ENCODE results near the gene DHX35. TPM values are rescaled to one million over a fixed set of nuclear protein-coding genes. Genes with fewer than 3 reads are reported as not detected.
A peak's percentile ranks its signal among the peaks of the same experiment; 100 is the strongest.

Gene DHX35
- total and polyA plus RNA-seq, 2 of the 13 experiments (the other 11 are each of a cell fraction or from before 2014, with no cell fraction given) = 25.8 to 28.7 TPM

DNA sequence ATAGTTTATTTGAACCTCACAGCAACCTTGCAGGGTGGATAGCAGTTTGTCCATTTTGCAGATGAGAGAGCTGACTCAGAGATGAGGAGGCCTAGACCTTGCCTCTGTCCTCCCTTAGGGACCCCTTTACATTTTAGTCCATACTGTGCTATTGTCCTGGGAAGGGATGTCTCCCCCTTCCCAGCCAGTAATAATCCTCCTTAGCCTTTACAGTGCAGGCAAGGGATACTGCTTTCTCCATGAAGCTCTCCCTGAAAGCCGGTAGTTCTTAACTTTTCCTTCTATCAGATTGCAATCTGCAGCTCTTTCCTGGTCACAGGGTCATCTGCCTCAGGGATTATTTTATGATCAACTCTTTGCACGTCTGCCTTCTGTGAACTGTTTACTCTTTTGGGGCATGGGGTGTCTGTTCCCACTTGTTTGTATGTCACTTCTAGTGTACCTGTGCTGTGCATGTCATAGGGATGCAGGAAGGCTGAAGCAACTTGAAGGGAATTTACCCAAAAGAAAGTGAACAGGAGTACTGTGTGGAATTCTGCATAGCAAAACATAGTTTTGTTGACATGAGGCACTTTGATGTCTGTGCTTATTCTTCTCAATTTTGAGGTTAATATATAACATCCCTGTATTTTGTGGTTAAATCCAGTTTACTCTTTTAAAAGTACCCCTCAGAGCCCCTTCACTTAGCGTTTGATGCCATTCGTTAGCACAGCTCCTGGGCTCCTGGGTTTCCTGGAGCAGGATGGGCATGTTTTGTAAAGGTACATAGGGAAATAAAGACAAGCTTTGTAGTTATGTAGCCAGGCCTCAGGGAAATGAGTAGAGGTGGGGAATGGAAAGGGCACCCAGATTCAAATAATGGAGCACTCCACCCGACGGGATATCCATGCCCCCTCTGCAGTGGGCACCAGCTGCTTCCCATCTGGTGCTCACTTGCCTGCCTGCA, 38.1 kb downstream of the DHX35 start (continued):
- TF ChIP-seq FLYWCH1 (CRISPR knock-in tag; IDR thresholded peaks at IDR 0.05) (no peak), ZBTB8A (CRISPR knock-in tag; IDR thresholded peaks at IDR 0.05; ENCODE audit: borderline replicate concordance, low read depth) (no peak), JUNB (CRISPR knock-in tag; IDR thresholded peaks at IDR 0.05; ENCODE audit: borderline replicate concordance) (no peak), ZNF30 (CRISPR knock-in tag; IDR thresholded peaks at IDR 0.05) (no peak), ZNF781 (CRISPR knock-in tag; IDR thresholded peaks at IDR 0.05; ENCODE audit: borderline replicate concordance, not compliant biosample characterization) (no peak), NFIC (IDR thresholded peaks at IDR 0.05; ENCODE audit: low read length) (peak; percentile 93; the same call in 1 of the 2 replicates), ZNF777 (CRISPR knock-in tag; IDR thresholded peaks at IDR 0.05) (no peak), IKZF4 (CRISPR knock-in tag; IDR thresholded peaks at IDR 0.05; ENCODE audit: borderline replicate concordance, low read depth, not compliant biosample characterization) (no peak), ZMYM4 (CRISPR knock-in tag; IDR thresholded peaks at IDR 0.05) (0 out of 2 replicates have a peak, but pooled peaks have one; percentile 13), HIVEP1 (CRISPR knock-in tag; IDR thresholded peaks at IDR 0.05) (no peak), TBX2 (CRISPR knock-in tag; IDR thresholded peaks at IDR 0.05; ENCODE audit: borderline replicate concordance) (no peak; the same call in 1 of the 2 replicates), ZFX (CRISPR knock-in tag; IDR thresholded peaks at IDR 0.05; ENCODE audit: low read depth) (0 out of 2 replicates have a peak, but pooled peaks have one; percentile 25), ZNF839 (CRISPR knock-in tag; IDR thresholded peaks at IDR 0.05; ENCODE audit: borderline replicate concordance) (no peak), TAF1 (CRISPR knock-in tag; IDR thresholded peaks at IDR 0.05) (no peak), HOXA3 (CRISPR knock-in tag; IDR thresholded peaks at IDR 0.05) (no peak), ISL2 (CRISPR knock-in tag; IDR thresholded peaks at IDR 0.05) (peak; percentile 77), STAT5B (CRISPR knock-in tag; IDR thresholded peaks at IDR 0.05) (no peak), YY1 (IDR thresholded peaks at IDR 0.05; ENCODE audit: insufficient read depth, insufficient replicate concordance, low read depth, low read length) (no peak), NFE2L2 (IDR thresholded peaks at IDR 0.05; ENCODE audit: low read length) (no peak), SMAD1 (CRISPR knock-in tag; IDR thresholded peaks at IDR 0.05; ENCODE audit: borderline replicate concordance, low read depth) (no peak), REXO4 (CRISPR knock-in tag; IDR thresholded peaks at IDR 0.05; ENCODE audit: borderline replicate concordance) (no peak), ZNF768 (CRISPR knock-in tag; IDR thresholded peaks at IDR 0.05) (no peak), ZNF34 (CRISPR knock-in tag; IDR thresholded peaks at IDR 0.05; ENCODE audit: borderline replicate concordance) (no peak)
- TF ChIP-seq, protein P1, sequence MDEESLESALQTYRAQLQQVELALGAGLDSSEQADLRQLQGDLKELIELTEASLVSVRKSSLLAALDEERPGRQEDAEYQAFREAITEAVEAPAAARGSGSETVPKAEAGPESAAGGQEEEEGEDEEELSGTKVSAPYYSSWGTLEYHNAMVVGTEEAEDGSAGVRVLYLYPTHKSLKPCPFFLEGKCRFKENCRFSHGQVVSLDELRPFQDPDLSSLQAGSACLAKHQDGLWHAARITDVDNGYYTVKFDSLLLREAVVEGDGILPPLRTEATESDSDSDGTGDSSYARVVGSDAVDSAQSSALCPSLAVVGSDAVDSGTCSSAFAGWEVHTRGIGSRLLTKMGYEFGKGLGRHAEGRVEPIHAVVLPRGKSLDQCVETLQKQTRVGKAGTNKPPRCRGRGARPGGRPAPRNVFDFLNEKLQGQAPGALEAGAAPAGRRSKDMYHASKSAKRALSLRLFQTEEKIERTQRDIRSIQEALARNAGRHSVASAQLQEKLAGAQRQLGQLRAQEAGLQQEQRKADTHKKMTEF (CRISPR knock-in tag; IDR thresholded peaks at IDR 0.05) = peak; percentile 59; the same call in 1 of the 2 replicates
- TF ChIP-seq, protein P2, sequence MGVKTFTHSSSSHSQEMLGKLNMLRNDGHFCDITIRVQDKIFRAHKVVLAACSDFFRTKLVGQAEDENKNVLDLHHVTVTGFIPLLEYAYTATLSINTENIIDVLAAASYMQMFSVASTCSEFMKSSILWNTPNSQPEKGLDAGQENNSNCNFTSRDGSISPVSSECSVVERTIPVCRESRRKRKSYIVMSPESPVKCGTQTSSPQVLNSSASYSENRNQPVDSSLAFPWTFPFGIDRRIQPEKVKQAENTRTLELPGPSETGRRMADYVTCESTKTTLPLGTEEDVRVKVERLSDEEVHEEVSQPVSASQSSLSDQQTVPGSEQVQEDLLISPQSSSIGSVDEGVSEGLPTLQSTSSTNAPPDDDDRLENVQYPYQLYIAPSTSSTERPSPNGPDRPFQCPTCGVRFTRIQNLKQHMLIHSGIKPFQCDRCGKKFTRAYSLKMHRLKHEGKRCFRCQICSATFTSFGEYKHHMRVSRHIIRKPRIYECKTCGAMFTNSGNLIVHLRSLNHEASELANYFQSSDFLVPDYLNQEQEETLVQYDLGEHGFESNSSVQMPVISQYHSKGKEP (CRISPR knock-in tag; IDR thresholded peaks at IDR 0.05) = no peak
- TF ChIP-seq, protein P3, sequence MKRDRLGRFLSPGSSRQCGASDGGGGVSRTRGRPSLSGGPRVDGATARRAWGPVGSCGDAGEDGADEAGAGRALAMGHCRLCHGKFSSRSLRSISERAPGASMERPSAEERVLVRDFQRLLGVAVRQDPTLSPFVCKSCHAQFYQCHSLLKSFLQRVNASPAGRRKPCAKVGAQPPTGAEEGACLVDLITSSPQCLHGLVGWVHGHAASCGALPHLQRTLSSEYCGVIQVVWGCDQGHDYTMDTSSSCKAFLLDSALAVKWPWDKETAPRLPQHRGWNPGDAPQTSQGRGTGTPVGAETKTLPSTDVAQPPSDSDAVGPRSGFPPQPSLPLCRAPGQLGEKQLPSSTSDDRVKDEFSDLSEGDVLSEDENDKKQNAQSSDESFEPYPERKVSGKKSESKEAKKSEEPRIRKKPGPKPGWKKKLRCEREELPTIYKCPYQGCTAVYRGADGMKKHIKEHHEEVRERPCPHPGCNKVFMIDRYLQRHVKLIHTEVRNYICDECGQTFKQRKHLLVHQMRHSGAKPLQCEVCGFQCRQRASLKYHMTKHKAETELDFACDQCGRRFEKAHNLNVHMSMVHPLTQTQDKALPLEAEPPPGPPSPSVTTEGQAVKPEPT (CRISPR knock-in tag; IDR thresholded peaks at IDR 0.05; ENCODE audit: low read depth) = no peak

All from HepG2 (cell line).